Panc1 (cell line): Measurements from ENCODE around the gene SMAD3. TPM values are rescaled to one million over a fixed set of nuclear protein-coding genes. Genes with fewer than 3 reads are reported as not detected.

Source experiments
- ATAC-seq: fragments of 200-7000 bp; cut with Tn5 transposase; 2 replicates; pipeline ENCODE4 v1.9.1; 2020; ENCODE audit warnings: mild to moderate bottlenecking, moderate library complexity
- BruUV-seq: library from RNA; stranded (reverse); fragments of 400-500 nt; replicated peaks from 2 replicates; lab custom pipeline; 2021; lab: Mats Ljungman, UMichigan
- CTCF ChIA-PET: fragments of 300-600 bp; sonication (Branson Sonifier 250); formaldehyde crosslinking; loops from one replicate; lab custom pipeline; 2022; ENCODE audit warnings: antibody characterized with exemption; lab: Charles Lee
- POLR2A ChIA-PET: fragments of 300-600 bp; sonication (Branson Sonifier 250); formaldehyde crosslinking; loops from one replicate; lab custom pipeline; 2022; ENCODE audit warnings: antibody characterized with exemption; lab: Charles Lee
- DNase-seq: peaks from one replicate; pipeline ENCODE4 v3.0.0-alpha.2; 2010; ENCODE audit warnings: low read depth, low spot score
- H3K27ac ChIP-seq: 2 replicates; pipeline ENCODE4 v1.5.1; 2011; ENCODE audit warnings: mild to moderate bottlenecking, low read length, inconsistent platforms
- H3K27me3 ChIP-seq: fragments of 200-500 bp; sonication (Bioruptor generic); 2 replicates; pipeline ENCODE4 v1.6.0; 2014; ENCODE audit warnings: low read length, inconsistent platforms; ENCODE audit not compliant: control insufficient read depth, insufficient read depth
- H3K36me3 ChIP-seq: fragments of 200-500 bp; sonication (Bioruptor generic); 2 replicates; pipeline ENCODE4 v1.5.1; 2014; ENCODE audit warnings: inconsistent platforms, mild to moderate bottlenecking, low read length, moderate library complexity; ENCODE audit not compliant: control insufficient read depth, insufficient read depth
- H3K4me1 ChIP-seq: 2 replicates; pipeline ENCODE4 v1.5.1; 2011; ENCODE audit warnings: inconsistent platforms, mild to moderate bottlenecking, low read length, moderate library complexity; ENCODE audit not compliant: control insufficient read depth, insufficient read depth
- H3K4me3 ChIP-seq, 2 experiments: 2 replicates each; pipeline ENCODE4 v1.5.1; 2011 to 2012; ENCODE audit warnings: low read depth in 2 of 2, low read length in 2 of 2, mild to moderate bottlenecking in 2 of 2, inconsistent platforms in 1 of 2, moderate library complexity in 1 of 2
- H3K9me3 ChIP-seq: fragments of 200-500 bp; sonication (Bioruptor generic); 2 replicates; pipeline ENCODE4 v1.5.1; 2014; ENCODE audit warnings: low read depth, mild to moderate bottlenecking, inconsistent platforms, low read length, moderate library complexity; ENCODE audit not compliant: control insufficient read depth, insufficient read depth
- POLR2AphosphoS5 ChIP-seq: IDR thresholded peaks from 2 replicates; pipeline ENCODE4 v1.6.1; 2012; ENCODE audit warnings: mild to moderate bottlenecking, low read depth, low read length, moderate library complexity
- SIN3A ChIP-seq: IDR thresholded peaks from 2 replicates; pipeline ENCODE4 v1.6.1; 2012; ENCODE audit warnings: low read depth, mild to moderate bottlenecking, low read length, moderate library complexity, borderline replicate concordance; ENCODE audit not compliant: insufficient read depth
- TCF7L2 ChIP-seq: IDR thresholded peaks from 2 replicates; pipeline ENCODE4 v1.6.1; 2011; ENCODE audit warnings: mild to moderate bottlenecking, low read depth, low read length, inconsistent platforms
- in situ Hi-C: cut with HindIII; loops from 2 replicates; pipeline ENCODE4 v1.10.0; 2016; ENCODE audit warnings: low sequenced_read_pairs, low pct_unique_long_range_greater_than_20kb
- intact Hi-C: fragments of 100-400 bp; cut with micrococcal nuclease; formaldehyde crosslinking; loops from one replicate; pipeline ENCODE4 v1.10.0; 2022; ENCODE audit not compliant: unreplicated experiment
- total RNA-seq: library from RNA; stranded (reverse); gene quantifications from one replicate; pipeline ENCODE4 v1.2.1, GENCODE V29; 2021; ENCODE audit not compliant: unreplicated experiment
- TF ChIP-seq, protein P1 (sequence below), 2 experiments: IDR thresholded peaks; 2 replicates each; pipeline ENCODE4 v1.6.1; 2011 to 2012; ENCODE audit warnings: low read depth in 2 of 2, control low read depth in 1 of 2, low read length in 1 of 2, mild to moderate bottlenecking in 1 of 2, moderate library complexity in 1 of 2; ENCODE audit not compliant: insufficient read depth in 1 of 2
- TF ChIP-seq, protein P2 (sequence below): fragments of 450-650 bp; IDR thresholded peaks from 2 replicates; pipeline ENCODE4 v1.5.1; 2017; ENCODE audit warnings: mild to moderate bottlenecking

SMAD3 gene
- total RNA-seq, 1 experiment from 2014 or later, result 394 TPM

DNA sequence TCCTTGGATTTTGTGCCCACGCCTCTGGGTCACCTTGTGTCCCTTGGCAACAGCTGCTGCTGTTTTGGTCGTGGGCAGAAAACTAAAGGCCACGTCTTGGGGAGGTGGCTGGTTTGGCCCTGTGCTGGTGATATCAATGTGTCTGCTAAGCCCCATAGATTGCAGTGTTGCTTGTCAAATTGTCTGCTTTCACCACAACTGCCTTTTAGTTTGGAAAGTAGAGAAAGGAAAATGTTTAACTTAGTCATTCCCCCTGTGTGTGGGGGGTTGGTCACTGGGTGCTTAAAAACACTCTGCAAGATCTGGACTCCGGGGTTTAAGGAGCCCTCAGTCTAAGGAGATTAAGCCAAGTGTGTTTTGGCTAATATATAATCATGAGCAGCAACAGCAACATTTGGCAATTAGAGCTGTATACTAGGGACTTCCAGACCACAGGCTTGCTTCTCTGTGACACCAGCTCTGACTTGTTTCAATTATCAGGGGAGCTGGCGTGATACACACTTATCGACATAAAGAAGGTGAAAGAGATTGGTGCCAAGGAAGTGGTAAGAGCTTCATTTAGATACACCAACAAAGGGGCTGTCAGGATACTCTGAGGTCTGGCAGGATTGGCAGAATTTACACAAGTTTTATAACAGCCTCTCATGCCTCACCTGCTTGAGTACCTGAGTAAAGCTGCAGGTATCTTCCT is 3.5 kb downstream of the SMAD3 start:
- Histone ChIP-seq H3K9me3 (no peaks in the 10 kb centered on the region), H3K36me3 (peaks cover 27% of the 10 kb centered on the region), H3K4me1 (peaks cover 45% of the 10 kb centered on the region), H3K27ac (peak overlapping the region; percentile 100), H3K4me3 (peak overlapping the region; percentile 93 to 98), H3K27me3 (no peaks in the 10 kb centered on the region)
- no peak for DNase-seq
- CTCF ChIA-PET, result no interaction called here
- POLR2A ChIA-PET, result interaction anchor here (0.7 to 1.8 kb wide), 7 partner anchors 29 to 232 kb away, joined by 3 to 5 read pairs (median 3); no protein-coding TSS in a partner anchor
- BruUV-seq, result no TSS peak
- intact Hi-C loops, result no loop called here
- in situ Hi-C loops, result no loop called here
- ATAC-seq, result no peak
- 0 out of 2 replicates have a peak, but pooled peaks have one; percentile 17 for TF ChIP-seq SIN3A
- TF ChIP-seq POLR2AphosphoS5, result no peak; the same call in none of the 2 replicates

DNA sequence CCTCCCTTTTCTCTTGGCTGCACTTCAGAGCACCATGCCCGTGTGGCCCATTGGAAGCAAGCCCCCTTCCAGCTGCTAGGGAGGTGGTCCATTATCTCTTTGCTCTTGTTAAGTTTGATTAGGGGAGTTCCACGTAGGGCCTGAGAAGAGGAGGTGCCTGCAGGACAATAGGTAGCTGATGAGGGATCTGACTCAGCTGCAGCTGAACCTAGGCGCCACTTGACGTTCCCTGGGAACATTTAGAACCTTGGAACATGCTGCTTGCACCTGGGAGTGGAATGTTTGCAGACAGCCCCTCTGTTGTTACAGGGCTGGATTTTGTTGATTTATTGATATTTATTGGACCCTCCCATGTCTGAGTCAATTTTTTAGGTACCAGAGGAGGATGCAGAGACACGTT is 4.7 kb downstream of the SMAD3 start:
- intact Hi-C loops, result loop anchor here (10.0 kb wide), 1 partner anchor 55 kb away; no protein-coding TSS in a partner anchor
- H3K27me3 ChIP-seq, result no peaks in the 10 kb centered on the region
- in situ Hi-C loops, result no loop called here
- peaks cover 48% of the 10 kb centered on the region for H3K4me1 ChIP-seq
- TF ChIP-seq SIN3A (0 out of 2 replicates have a peak, but pooled peaks have one; percentile 34), TCF7L2 (no peak; the same call in 1 of the 2 replicates)
- TF ChIP-seq, protein P1, sequence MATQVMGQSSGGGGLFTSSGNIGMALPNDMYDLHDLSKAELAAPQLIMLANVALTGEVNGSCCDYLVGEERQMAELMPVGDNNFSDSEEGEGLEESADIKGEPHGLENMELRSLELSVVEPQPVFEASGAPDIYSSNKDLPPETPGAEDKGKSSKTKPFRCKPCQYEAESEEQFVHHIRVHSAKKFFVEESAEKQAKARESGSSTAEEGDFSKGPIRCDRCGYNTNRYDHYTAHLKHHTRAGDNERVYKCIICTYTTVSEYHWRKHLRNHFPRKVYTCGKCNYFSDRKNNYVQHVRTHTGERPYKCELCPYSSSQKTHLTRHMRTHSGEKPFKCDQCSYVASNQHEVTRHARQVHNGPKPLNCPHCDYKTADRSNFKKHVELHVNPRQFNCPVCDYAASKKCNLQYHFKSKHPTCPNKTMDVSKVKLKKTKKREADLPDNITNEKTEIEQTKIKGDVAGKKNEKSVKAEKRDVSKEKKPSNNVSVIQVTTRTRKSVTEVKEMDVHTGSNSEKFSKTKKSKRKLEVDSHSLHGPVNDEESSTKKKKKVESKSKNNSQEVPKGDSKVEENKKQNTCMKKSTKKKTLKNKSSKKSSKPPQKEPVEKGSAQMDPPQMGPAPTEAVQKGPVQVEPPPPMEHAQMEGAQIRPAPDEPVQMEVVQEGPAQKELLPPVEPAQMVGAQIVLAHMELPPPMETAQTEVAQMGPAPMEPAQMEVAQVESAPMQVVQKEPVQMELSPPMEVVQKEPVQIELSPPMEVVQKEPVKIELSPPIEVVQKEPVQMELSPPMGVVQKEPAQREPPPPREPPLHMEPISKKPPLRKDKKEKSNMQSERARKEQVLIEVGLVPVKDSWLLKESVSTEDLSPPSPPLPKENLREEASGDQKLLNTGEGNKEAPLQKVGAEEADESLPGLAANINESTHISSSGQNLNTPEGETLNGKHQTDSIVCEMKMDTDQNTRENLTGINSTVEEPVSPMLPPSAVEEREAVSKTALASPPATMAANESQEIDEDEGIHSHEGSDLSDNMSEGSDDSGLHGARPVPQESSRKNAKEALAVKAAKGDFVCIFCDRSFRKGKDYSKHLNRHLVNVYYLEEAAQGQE (IDR thresholded peaks at IDR 0.05; ENCODE audit: insufficient read depth in 1 of 2, low read depth in 2 of 2, low read length in 1 of 2), result no peak
- TF ChIP-seq, protein P2, sequence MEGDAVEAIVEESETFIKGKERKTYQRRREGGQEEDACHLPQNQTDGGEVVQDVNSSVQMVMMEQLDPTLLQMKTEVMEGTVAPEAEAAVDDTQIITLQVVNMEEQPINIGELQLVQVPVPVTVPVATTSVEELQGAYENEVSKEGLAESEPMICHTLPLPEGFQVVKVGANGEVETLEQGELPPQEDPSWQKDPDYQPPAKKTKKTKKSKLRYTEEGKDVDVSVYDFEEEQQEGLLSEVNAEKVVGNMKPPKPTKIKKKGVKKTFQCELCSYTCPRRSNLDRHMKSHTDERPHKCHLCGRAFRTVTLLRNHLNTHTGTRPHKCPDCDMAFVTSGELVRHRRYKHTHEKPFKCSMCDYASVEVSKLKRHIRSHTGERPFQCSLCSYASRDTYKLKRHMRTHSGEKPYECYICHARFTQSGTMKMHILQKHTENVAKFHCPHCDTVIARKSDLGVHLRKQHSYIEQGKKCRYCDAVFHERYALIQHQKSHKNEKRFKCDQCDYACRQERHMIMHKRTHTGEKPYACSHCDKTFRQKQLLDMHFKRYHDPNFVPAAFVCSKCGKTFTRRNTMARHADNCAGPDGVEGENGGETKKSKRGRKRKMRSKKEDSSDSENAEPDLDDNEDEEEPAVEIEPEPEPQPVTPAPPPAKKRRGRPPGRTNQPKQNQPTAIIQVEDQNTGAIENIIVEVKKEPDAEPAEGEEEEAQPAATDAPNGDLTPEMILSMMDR, result no peak
- no peaks in the 10 kb centered on the region for H3K9me3 ChIP-seq
- BruUV-seq, result no TSS peak
- ATAC-seq (no peak), DNase-seq (no peak)
- ChIA-PET POLR2A (interaction anchor here (0.6 to 1.8 kb wide), 13 partner anchors 13 to 126 kb away, joined by 3 to 18 read pairs (median 3); no protein-coding TSS in a partner anchor), CTCF (no interaction called here)
- H3K36me3 ChIP-seq, result peaks cover 31% of the 10 kb centered on the region
- H3K27ac ChIP-seq, result peak overlapping the region; percentile 100
- peak overlapping the region; percentile 93 to 98 for H3K4me3 ChIP-seq
